GM21825 (cell line): ENCODE results near the gene MCF2L2.

Experiments
- ATAC-seq: cut with Tn5 transposase; IDR thresholded peaks from one replicate; pipeline ENCODE4 v1.9.1; 2021; ENCODE audit warnings: mild to moderate bottlenecking, moderate library complexity; ENCODE audit not compliant: unreplicated experiment

Gene MCF2L2

GRCh38 chr3:183272142-183272541 is 156.3 kb downstream of the MCF2L2 start:
- ATAC-seq = no peak

GRCh38 chr3:183270344-183270743 is 158.1 kb downstream of the MCF2L2 start:
- no peak for ATAC-seq

GRCh38 chr3:183269345-183269744 is 159.1 kb downstream of the MCF2L2 start:
- ATAC-seq = no peak

GRCh38 chr3:183268366-183268765 is 160.1 kb downstream of the MCF2L2 start:
- no peak for ATAC-seq

- no peak for ATAC-seq
Observed at GRCh38 chr3:183267140-183267539, 161.3 kb downstream of the MCF2L2 start.

GRCh38 chr3:183266454-183266853 is 162.0 kb downstream of the MCF2L2 start:
- no peak for ATAC-seq

- ATAC-seq = no peak
Observed at GRCh38 chr3:183265834-183266417, 162.5 kb downstream of the MCF2L2 start.

GRCh38 chr3:183265157-183265642 is 163.2 kb downstream of the MCF2L2 start:
- ATAC-seq = no peak

- no peak for ATAC-seq
Observed at GRCh38 chr3:183264268-183264667, 164.2 kb downstream of the MCF2L2 start.

- no peak for ATAC-seq
Observed at GRCh38 chr3:183262875-183263378, 165.5 kb downstream of the MCF2L2 start.

- ATAC-seq = no peak
Observed at GRCh38 chr3:183261151-183261724, 167.2 kb downstream of the MCF2L2 start.

GRCh38 chr3:183260167-183260904 is 168.1 kb downstream of the MCF2L2 start:
- ATAC-seq = no peak

- ATAC-seq = no peak
Observed at GRCh38 chr3:183259621-183260020, 168.8 kb downstream of the MCF2L2 start.

GRCh38 chr3:183259087-183259486 is 169.3 kb downstream of the MCF2L2 start:
- no peak for ATAC-seq

GRCh38 chr3:183255348-183255730 is 173.1 kb downstream of the MCF2L2 start:
- no peak for ATAC-seq

- ATAC-seq = no peak
Observed at GRCh38 chr3:183254487-183255347, 173.7 kb downstream of the MCF2L2 start.

- no peak for ATAC-seq
Observed at GRCh38 chr3:183253528-183254486, 174.6 kb downstream of the MCF2L2 start.

GRCh38 chr3:183252973-183253527 is 175.4 kb downstream of the MCF2L2 start, which contains the start of gene B3GNT5:
Gene B3GNT5 (plus strand): TSS chr3:183253253. CDS start chr3:183269799, 16,546 bp downstream.
- no peak for ATAC-seq

GRCh38 chr3:183252118-183252782 is 176.2 kb downstream of the MCF2L2 start:
- ATAC-seq = no peak
